HCT116 (cell line): ENCODE results near the gene SLC7A5. TPM values are rescaled to one million over a fixed set of nuclear protein-coding genes. Genes with fewer than 3 reads are reported as not detected.

Experiments used
- ATAC-seq: fragments of 200-7000 bp; cut with Tn5 transposase; 2 replicates; pipeline ENCODE4 v1.9.1; 2020; ENCODE audit warnings: mild to moderate bottlenecking, moderate library complexity
- BruUV-seq: library from RNA; stranded (reverse); fragments of 400-500 nt; replicated peaks from 2 replicates; lab custom pipeline; 2021; lab: Mats Ljungman, UMichigan
- CTCF ChIA-PET: fragments of 300-600 bp; sonication (Branson Sonifier 250); formaldehyde crosslinking; loops from one replicate; lab custom pipeline; 2021; ENCODE audit warnings: antibody characterized with exemption; lab: Charles Lee
- POLR2A ChIA-PET: fragments of 300-600, 350-600 bp; sonication (Branson Sonifier 250); formaldehyde crosslinking; loops from one replicate; lab custom pipeline; 2021; ENCODE audit warnings: antibody characterized with exemption; lab: Charles Lee
- RAD21 ChIA-PET, 2 experiments: fragments of 300-600 bp; sonication (Branson Sonifier 250); formaldehyde crosslinking; loops; one replicate each; lab custom pipeline; 2023; ENCODE audit warnings: low total read pairs in 2 of 2; ENCODE audit not compliant: uncharacterized antibody in 2 of 2, unreplicated experiment in 2 of 2, low non-redundant PET in 1 of 2; lab: Charles Lee
- DNase-seq: peaks from one replicate; pipeline ENCODE4 v3.0.0-alpha.2; 2010; ENCODE audit warnings: low read depth, low spot score
- H2AFZ ChIP-seq: fragments of 200-600 bp; shearing (Covaris generic), sonication (generic); 2 replicates; pipeline ENCODE4 v1.6.1; 2017; ENCODE audit warnings: low read depth, mixed run types, mixed read lengths, antibody characterized with exemption, low read length; ENCODE audit not compliant: poor library complexity, severe bottlenecking
- H3K27ac ChIP-seq: 2 replicates; pipeline ENCODE4 v1.5.1; 2012; ENCODE audit warnings: low read depth, low read length
- H3K27me3 ChIP-seq: fragments of 200-600 bp; sonication (generic); 2 replicates; pipeline ENCODE4 v1.6.1; 2016; ENCODE audit warnings: mixed run types, low read length, mixed read lengths; ENCODE audit not compliant: insufficient read depth
- H3K36me3 ChIP-seq, 2 experiments: fragments of 200-500 bp in 1 of 2; fragments of 200-600 bp in 1 of 2; sonication (Bioruptor generic) in 1 of 2; sonication (generic) in 1 of 2; 2 replicates each; pipeline versions ENCODE4 v1.5.1 to v1.6.1; 2014 to 2016; ENCODE audit warnings: low read length in 2 of 2, inconsistent platforms in 1 of 2, mixed read lengths in 1 of 2, mixed run types in 1 of 2; ENCODE audit not compliant: insufficient read depth in 2 of 2, control insufficient read depth in 1 of 2
- H3K4me1 ChIP-seq, 2 experiments: fragments of 200-600 bp in 1 of 2; sonication (generic) in 1 of 2; 2 replicates each; pipeline versions ENCODE4 v1.5.1 to v1.6.1; 2012 to 2017; ENCODE audit warnings: low read length in 2 of 2, inconsistent platforms in 1 of 2, mild to moderate bottlenecking in 1 of 2, mixed read lengths in 1 of 2, mixed run types in 1 of 2, moderate library complexity in 1 of 2; ENCODE audit not compliant: insufficient read depth in 2 of 2, control insufficient read depth in 1 of 2
- H3K4me2 ChIP-seq: fragments of 200-600 bp; sonication (generic); 2 replicates; pipeline ENCODE4 v1.6.1; 2017; ENCODE audit warnings: mixed run types, low read length, mixed read lengths
- H3K4me3 ChIP-seq, 2 experiments: fragments of 200-600 bp in 1 of 2; sonication (generic) in 1 of 2; replicated peaks in 1 of 2; 2 replicates each; pipeline ENCODE4 v1.5.1; 2011 to 2016; ENCODE audit warnings: low read length in 2 of 2, control low read depth in 1 of 2, low read depth in 1 of 2, mild to moderate bottlenecking in 1 of 2, mixed read lengths in 1 of 2, mixed run types in 1 of 2
- H3K79me2 ChIP-seq: fragments of 200-600 bp; sonication (generic); 2 replicates; pipeline ENCODE4 v1.6.1; 2017; ENCODE audit warnings: mild to moderate bottlenecking, mixed run types, low read length, moderate library complexity, mixed read lengths; ENCODE audit not compliant: insufficient read depth
- H3K9ac ChIP-seq: fragments of 200-600 bp; sonication (generic); 2 replicates; pipeline ENCODE4 v1.6.1; 2016; ENCODE audit warnings: low read length, mixed read lengths
- H3K9me2 ChIP-seq: fragments of 200-600 bp; sonication (generic), shearing (Covaris generic); 2 replicates; pipeline ENCODE4 v1.6.1; 2017; ENCODE audit warnings: mixed run types, mild to moderate bottlenecking, moderate library complexity; ENCODE audit not compliant: insufficient read depth
- H3K9me3 ChIP-seq, 2 experiments: fragments of 200-500 bp in 1 of 2; fragments of 200-600 bp in 1 of 2; sonication (Bioruptor generic) in 1 of 2; sonication (generic) in 1 of 2; 2 replicates each; pipeline ENCODE4 v1.6.1; 2014 to 2017; ENCODE audit warnings: low read length in 2 of 2, mixed read lengths in 2 of 2, inconsistent platforms in 1 of 2, low read depth in 1 of 2, mild to moderate bottlenecking in 1 of 2, mixed run types in 1 of 2, moderate library complexity in 1 of 2; ENCODE audit not compliant: control insufficient read depth in 1 of 2, insufficient read depth in 1 of 2
- H4K20me1 ChIP-seq: fragments of 200-600 bp; sonication (generic), shearing (Covaris generic); 2 replicates; pipeline ENCODE4 v1.6.1; 2017; ENCODE audit warnings: mixed run types, mild to moderate bottlenecking, moderate library complexity; ENCODE audit not compliant: insufficient read depth
- EGR1 ChIP-seq: IDR thresholded peaks from 2 replicates; pipeline ENCODE4 v1.6.1; 2012; ENCODE audit warnings: low read depth
- ELF1 ChIP-seq: IDR thresholded peaks from 2 replicates; pipeline ENCODE4 v1.6.1; 2012; ENCODE audit warnings: low read depth, borderline replicate concordance
- JUND ChIP-seq: IDR thresholded peaks from 2 replicates; pipeline ENCODE4 v1.6.1; 2012
- POLR2AphosphoS5 ChIP-seq: IDR thresholded peaks from 2 replicates; pipeline ENCODE4 v1.6.1; 2011; ENCODE audit warnings: mild to moderate bottlenecking, low read depth, low read length, moderate library complexity
- RAD21 ChIP-seq: IDR thresholded peaks from 2 replicates; pipeline ENCODE4 v1.6.1; 2012; ENCODE audit warnings: low read depth, mild to moderate bottlenecking
- SIN3A ChIP-seq: IDR thresholded peaks from 2 replicates; pipeline ENCODE4 v1.6.1; 2012; ENCODE audit warnings: low read depth
- ZFX ChIP-seq: fragments of 450-650 bp; IDR thresholded peaks from 2 replicates; pipeline ENCODE4 v1.6.1; 2017
- ZNF274 ChIP-seq: fragments of 200-500 bp; sonication (Bioruptor generic); IDR thresholded peaks from 2 replicates; pipeline ENCODE4 v1.6.1; 2014; ENCODE audit warnings: mild to moderate bottlenecking, low read depth, low read length, inconsistent platforms
- intact Hi-C: fragments of 100-400 bp; cut with micrococcal nuclease; formaldehyde crosslinking; loops from 2 replicates; pipeline ENCODE4 v1.10.0; 2022
- total RNA-seq: library from RNA; stranded (reverse); gene quantifications from one replicate; pipeline ENCODE4 v1.2.1, GENCODE V29; 2021; ENCODE audit not compliant: unreplicated experiment
- TF ChIP-seq, protein P1 (sequence below): IDR thresholded peaks from 2 replicates; pipeline ENCODE4 v1.6.1; 2012; ENCODE audit warnings: low read depth

SLC7A5 gene
- total RNA-seq, 1 experiment from 2014 or later = 482 TPM

DNA sequence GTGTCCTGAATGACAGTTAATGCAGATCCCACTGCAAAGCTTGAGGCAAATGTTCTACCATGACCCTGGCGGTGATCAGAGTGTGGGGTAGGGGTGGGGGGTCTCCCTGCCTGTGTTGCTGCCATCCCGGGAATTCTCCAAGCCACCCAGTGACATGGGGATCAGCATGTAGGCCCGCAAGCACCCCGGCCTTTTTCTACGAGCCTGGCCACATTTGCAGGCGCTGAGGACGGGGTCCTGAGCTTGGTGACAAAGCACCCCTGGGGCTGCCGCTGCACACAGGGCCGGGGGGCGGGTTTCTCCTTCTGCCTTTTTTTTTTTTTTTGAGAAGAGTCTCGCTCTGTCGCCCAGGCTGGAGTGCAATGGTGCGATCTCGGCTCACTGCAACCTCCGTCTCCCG, 35.8 kb downstream of the SLC7A5 start (continued):
- TF ChIP-seq, protein P1, sequence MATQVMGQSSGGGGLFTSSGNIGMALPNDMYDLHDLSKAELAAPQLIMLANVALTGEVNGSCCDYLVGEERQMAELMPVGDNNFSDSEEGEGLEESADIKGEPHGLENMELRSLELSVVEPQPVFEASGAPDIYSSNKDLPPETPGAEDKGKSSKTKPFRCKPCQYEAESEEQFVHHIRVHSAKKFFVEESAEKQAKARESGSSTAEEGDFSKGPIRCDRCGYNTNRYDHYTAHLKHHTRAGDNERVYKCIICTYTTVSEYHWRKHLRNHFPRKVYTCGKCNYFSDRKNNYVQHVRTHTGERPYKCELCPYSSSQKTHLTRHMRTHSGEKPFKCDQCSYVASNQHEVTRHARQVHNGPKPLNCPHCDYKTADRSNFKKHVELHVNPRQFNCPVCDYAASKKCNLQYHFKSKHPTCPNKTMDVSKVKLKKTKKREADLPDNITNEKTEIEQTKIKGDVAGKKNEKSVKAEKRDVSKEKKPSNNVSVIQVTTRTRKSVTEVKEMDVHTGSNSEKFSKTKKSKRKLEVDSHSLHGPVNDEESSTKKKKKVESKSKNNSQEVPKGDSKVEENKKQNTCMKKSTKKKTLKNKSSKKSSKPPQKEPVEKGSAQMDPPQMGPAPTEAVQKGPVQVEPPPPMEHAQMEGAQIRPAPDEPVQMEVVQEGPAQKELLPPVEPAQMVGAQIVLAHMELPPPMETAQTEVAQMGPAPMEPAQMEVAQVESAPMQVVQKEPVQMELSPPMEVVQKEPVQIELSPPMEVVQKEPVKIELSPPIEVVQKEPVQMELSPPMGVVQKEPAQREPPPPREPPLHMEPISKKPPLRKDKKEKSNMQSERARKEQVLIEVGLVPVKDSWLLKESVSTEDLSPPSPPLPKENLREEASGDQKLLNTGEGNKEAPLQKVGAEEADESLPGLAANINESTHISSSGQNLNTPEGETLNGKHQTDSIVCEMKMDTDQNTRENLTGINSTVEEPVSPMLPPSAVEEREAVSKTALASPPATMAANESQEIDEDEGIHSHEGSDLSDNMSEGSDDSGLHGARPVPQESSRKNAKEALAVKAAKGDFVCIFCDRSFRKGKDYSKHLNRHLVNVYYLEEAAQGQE = no peak
- TF ChIP-seq POLR2AphosphoS5 (no peak), ZNF274 (no peak), SIN3A (no peak), ZFX (no peak), ELF1 (no peak), EGR1 (no peak), JUND (no peak), RAD21 (no peak)

DNA sequence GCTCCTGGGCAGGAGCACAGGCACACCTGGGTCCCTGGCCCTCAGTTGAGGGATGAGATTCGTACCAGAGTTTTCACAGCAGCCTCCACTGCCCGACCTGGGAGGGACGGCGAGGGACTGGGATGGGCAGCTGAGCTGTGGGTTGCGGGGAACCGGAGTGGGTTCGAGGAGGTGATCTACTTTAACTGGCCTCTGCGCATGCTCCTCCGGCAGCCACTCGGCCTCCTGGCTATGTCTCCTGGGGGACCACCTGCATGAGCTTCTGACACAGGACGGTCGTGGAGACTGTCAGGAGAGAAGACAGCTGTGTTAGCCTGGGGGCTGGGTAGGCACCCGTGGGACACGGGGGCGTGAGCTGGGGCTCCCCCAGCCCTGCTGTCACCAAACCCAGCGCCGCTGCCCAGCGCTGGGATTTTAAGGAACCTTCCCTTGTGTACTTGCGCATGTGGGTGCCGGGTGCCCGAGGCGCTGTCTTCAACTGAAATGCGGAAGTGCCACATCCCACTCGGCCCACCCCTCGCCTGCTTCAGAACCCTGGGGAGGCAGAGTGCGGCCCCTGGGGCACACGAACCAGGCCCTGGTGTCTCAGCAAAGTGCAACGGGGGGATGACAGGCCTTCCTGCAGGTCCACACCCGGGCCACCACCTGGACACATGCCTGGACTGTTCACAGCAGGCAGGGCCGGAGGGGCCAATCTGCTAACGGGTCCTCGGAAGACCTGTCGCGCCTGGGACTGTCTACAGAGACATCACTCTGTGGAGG, 36.4 kb downstream of the SLC7A5 start:
- intact Hi-C loops = no loop called here
- ATAC-seq (no peak), DNase-seq (no peak)
- RAD21 ChIA-PET = interaction anchor here in 1 of 2 experiments (0.9 kb wide), 1 partner anchor 38 kb away, joined by 3 read pairs; no protein-coding TSS in a partner anchor
- Histone ChIP-seq H3K9me2 (no peaks in the 10 kb centered on the region), H3K4me3 (no peak overlapping the region), H3K27ac (peak overlapping the region; percentile 13; the same call in 1 of the 2 replicates), H3K4me1 (no peaks in the 10 kb centered on the region), H3K9ac (no peak overlapping the region), H2AFZ (no peak overlapping the region), H3K36me3 (peaks cover 46 to 76% of the 10 kb centered on the region in 2 experiments; a peak in 3 of 4 replicates), H3K4me2 (no peak overlapping the region), H3K9me3 (no peaks in the 10 kb centered on the region), H3K79me2 (peaks cover 4% of the 10 kb centered on the region; the same call in 1 of the 2 replicates), H4K20me1 (no peaks in the 10 kb centered on the region; the same call in 1 of the 2 replicates), H3K27me3 (no peaks in the 10 kb centered on the region)
- no peak for TF ChIP-seq SIN3A
- peak; percentile 37; the same call in 1 of the 2 replicates for TF ChIP-seq POLR2AphosphoS5
- CTCF ChIA-PET = no interaction called here
- POLR2A ChIA-PET = interaction anchor here (0.7 to 1.2 kb wide), 3 partner anchors 17 to 68 kb away, joined by 3 read pairs; no protein-coding TSS in a partner anchor
- no TSS peak for BruUV-seq
